Endothelial cell of umbilical vein (primary cell): ENCODE data around the gene DMRTB1.

Experiments
- CTCF ChIP-seq, 2 donors: IDR thresholded peaks; 1 replicate in 1 of 2; 2 replicates in 1 of 2; pipeline ENCODE4 v1.5.1; 2011; ENCODE audit warnings: low read length in 2 of 2, mild to moderate bottlenecking in 2 of 2, moderate library complexity in 2 of 2, control low read depth in 1 of 2, inconsistent platforms in 1 of 2, low read depth in 1 of 2; ENCODE audit not compliant: insufficient read depth in 1 of 2; ENCODE audit errors: extremely low read depth in 1 of 2
- EZH2 ChIP-seq: IDR thresholded peaks from 2 replicates; pipeline ENCODE4 v1.6.1; 2012; ENCODE audit warnings: borderline replicate concordance, low read depth, mild to moderate bottlenecking, moderate library complexity, low read length, inconsistent platforms; ENCODE audit not compliant: severe bottlenecking
- FOS ChIP-seq: IDR thresholded peaks from 2 replicates; pipeline ENCODE4 v1.6.1; 2011; ENCODE audit warnings: mild to moderate bottlenecking, low read length, moderate library complexity, borderline replicate concordance; ENCODE audit not compliant: insufficient read depth
- GATA2 ChIP-seq: IDR thresholded peaks from 2 replicates; pipeline ENCODE4 v1.7.0; 2011; ENCODE audit warnings: low read depth, mild to moderate bottlenecking, moderate library complexity, mixed read lengths, low read length; ENCODE audit not compliant: insufficient read length, insufficient read depth
- JUN ChIP-seq: IDR thresholded peaks from 2 replicates; pipeline ENCODE4 v1.6.1; 2011; ENCODE audit warnings: borderline replicate concordance, low read depth; ENCODE audit not compliant: insufficient read length, insufficient read depth
- MAX ChIP-seq: IDR thresholded peaks from 2 replicates; pipeline ENCODE4 v1.6.1; 2011; ENCODE audit not compliant: insufficient read depth, insufficient read length
- MYC ChIP-seq: IDR thresholded peaks from one replicate; pipeline ENCODE4 v1.6.1; 2011; ENCODE audit warnings: mild to moderate bottlenecking, low read depth, low read length
- POLR2A ChIP-seq: IDR thresholded peaks from 2 replicates; pipeline ENCODE4 v1.6.1; 2012; ENCODE audit warnings: low read depth, mild to moderate bottlenecking, control low read depth, low read length
- POLR2AphosphoS5 ChIP-seq: IDR thresholded peaks from 2 replicates; pipeline ENCODE4 v1.6.1; 2012; ENCODE audit warnings: low read depth, mild to moderate bottlenecking, control low read depth, low read length, moderate library complexity; ENCODE audit not compliant: insufficient read depth

GRCh38 chr1:53416269-53416813 lies 42.9 kb upstream of the DMRTB1 start:
- no peak for TF ChIP-seq CTCF (IDR thresholded peaks at IDR 0.05; ENCODE audit: extremely low read depth in 1 of 2, insufficient read depth in 1 of 2, low read depth in 1 of 2, low read length in 2 of 2)
- no peak for TF ChIP-seq POLR2A
- no peak for TF ChIP-seq EZH2
- TF ChIP-seq MAX = no peak
- no peak for TF ChIP-seq POLR2AphosphoS5
- TF ChIP-seq FOS = no peak
- no peak for TF ChIP-seq JUN
- TF ChIP-seq GATA2 = no peak
- TF ChIP-seq MYC = no peak
